Measurements from ENCODE around the gene ST8SIA1.

Gene ST8SIA1

GRCh38 chr12:22231078-22231477, 103.4 kb downstream of the ST8SIA1 start:
- DNase-seq, result no peak

- DNase-seq, result no peak
These were observed 104.2 kb downstream of the ST8SIA1 start for GRCh38 chr12:22230280-22230794.

GRCh38 chr12:22229652-22230279, 104.7 kb downstream of the ST8SIA1 start:
- no peak for DNase-seq

- DNase-seq, result no peak
These were observed 106.3 kb downstream of the ST8SIA1 start for GRCh38 chr12:22228022-22228875.

GRCh38 chr12:22223356-22223755, 111.2 kb downstream of the ST8SIA1 start:
- no peak for DNase-seq

GRCh38 chr12:22217556-22217955, 117.0 kb downstream of the ST8SIA1 start:
- DNase-seq, result no peak

GRCh38 chr12:22215467-22216253, 118.8 kb downstream of the ST8SIA1 start:
- no peak for DNase-seq

- DNase-seq, result no peak
These were observed 123.4 kb downstream of the ST8SIA1 start for GRCh38 chr12:22211128-22211527.

GRCh38 chr12:22209422-22209821, 125.1 kb downstream of the ST8SIA1 start:
- no peak for DNase-seq

- DNase-seq, result no peak
These were observed 128.3 kb downstream of the ST8SIA1 start for GRCh38 chr12:22206111-22206728.

GRCh38 chr12:22204391-22204790, 130.1 kb downstream of the ST8SIA1 start:
- no peak for DNase-seq

GRCh38 chr12:22202847-22203246, 131.7 kb downstream of the ST8SIA1 start:
- DNase-seq, result no peak

- DNase-seq, result no peak
These were observed 133.4 kb downstream of the ST8SIA1 start for GRCh38 chr12:22201101-22201500.

- no peak for DNase-seq
These were observed 138.3 kb downstream of the ST8SIA1 start for GRCh38 chr12:22196236-22196635.

GRCh38 chr12:22190969-22191368, 143.5 kb downstream of the ST8SIA1 start:
- DNase-seq, result no peak

- DNase-seq, result no peak
These were observed 146.1 kb downstream of the ST8SIA1 start for GRCh38 chr12:22188431-22188830.

GRCh38 chr12:22180705-22181104, 153.8 kb downstream of the ST8SIA1 start:
- DNase-seq, result no peak

GRCh38 chr12:22173177-22173576, 161.3 kb downstream of the ST8SIA1 start:
- DNase-seq, result no peak

GRCh38 chr12:22172501-22172900, 162.0 kb downstream of the ST8SIA1 start:
- DNase-seq, result no peak

- no peak for DNase-seq
These were observed 165.1 kb downstream of the ST8SIA1 start for GRCh38 chr12:22169376-22169775.

GRCh38 chr12:22164139-22164538, 170.4 kb downstream of the ST8SIA1 start:
- DNase-seq, result peak; percentile 28

GRCh38 chr12:22163594-22163993, 170.9 kb downstream of the ST8SIA1 start:
- DNase-seq, result peak; percentile 14

All from CD4-positive, alpha-beta T cell treated with Interleukin-6 for 4 hours (primary cell).